Measurements from ENCODE around the gene USP6NL.

The USP6NL gene

GRCh38 chr10:11462071-11462470 is 149.4 kb downstream of the USP6NL start:
- TF ChIP-seq CTCF (IDR thresholded peaks at IDR 0.05; ENCODE audit: insufficient read depth, low read length, missing control alignments) = no peak
- H3K4me3 ChIP-seq (ENCODE audit: low read depth, low read length) = no peak overlapping the region
- ChIA-PET CTCF (no interaction called here), POLR2A (no interaction called here)
- DNase-seq (ENCODE audit: low read depth, low spot score) = no peak

- ChIA-PET POLR2A (no interaction called here), CTCF (no interaction called here)
- no peak for TF ChIP-seq CTCF (IDR thresholded peaks at IDR 0.05; ENCODE audit: insufficient read depth, low read length, missing control alignments)
- no peak overlapping the region for H3K4me3 ChIP-seq (ENCODE audit: low read depth, low read length)
- DNase-seq (ENCODE audit: low read depth, low spot score) = no peak
These were observed 154.1 kb downstream of the USP6NL start for GRCh38 chr10:11457336-11457735.

- TF ChIP-seq CTCF (IDR thresholded peaks at IDR 0.05; ENCODE audit: insufficient read depth, low read length, missing control alignments) = no peak
- H3K4me3 ChIP-seq (ENCODE audit: low read depth, low read length) = no peak overlapping the region
- ChIA-PET POLR2A (no interaction called here), CTCF (no interaction called here)
- no peak for DNase-seq (ENCODE audit: low read depth, low spot score)
These were observed 156.4 kb downstream of the USP6NL start for GRCh38 chr10:11454958-11455566.

- no peak for DNase-seq (ENCODE audit: low read depth, low spot score)
- TF ChIP-seq CTCF (IDR thresholded peaks at IDR 0.05; ENCODE audit: insufficient read depth, low read length, missing control alignments) = no peak
- no peak overlapping the region for H3K4me3 ChIP-seq (ENCODE audit: low read depth, low read length)
- CTCF ChIA-PET = no interaction called here
- POLR2A ChIA-PET = no interaction called here
These were observed 157.3 kb downstream of the USP6NL start for GRCh38 chr10:11454160-11454559.

GRCh38 chr10:11451640-11452260 is 159.7 kb downstream of the USP6NL start:
- ChIA-PET POLR2A (no interaction called here), CTCF (interaction anchor here (0.8 to 1.3 kb wide), 2 partner anchors 24 to 27 kb away, joined by 3 read pairs; no protein-coding TSS in a partner anchor)
- TF ChIP-seq CTCF (IDR thresholded peaks at IDR 0.05; ENCODE audit: insufficient read depth, low read length, missing control alignments) = no peak
- no peak for DNase-seq (ENCODE audit: low read depth, low spot score)
- no peak overlapping the region for H3K4me3 ChIP-seq (ENCODE audit: low read depth, low read length)

GRCh38 chr10:11450427-11450826 is 161.0 kb downstream of the USP6NL start:
- POLR2A ChIA-PET = no interaction called here
- no peak for DNase-seq (ENCODE audit: low read depth, low spot score)
- no peak for TF ChIP-seq CTCF (IDR thresholded peaks at IDR 0.05; ENCODE audit: insufficient read depth, low read length, missing control alignments)
- CTCF ChIA-PET = no interaction called here
- no peak overlapping the region for H3K4me3 ChIP-seq (ENCODE audit: low read depth, low read length)
